Measurements from ENCODE around the gene TLE5.

The TLE5 gene

DNA sequence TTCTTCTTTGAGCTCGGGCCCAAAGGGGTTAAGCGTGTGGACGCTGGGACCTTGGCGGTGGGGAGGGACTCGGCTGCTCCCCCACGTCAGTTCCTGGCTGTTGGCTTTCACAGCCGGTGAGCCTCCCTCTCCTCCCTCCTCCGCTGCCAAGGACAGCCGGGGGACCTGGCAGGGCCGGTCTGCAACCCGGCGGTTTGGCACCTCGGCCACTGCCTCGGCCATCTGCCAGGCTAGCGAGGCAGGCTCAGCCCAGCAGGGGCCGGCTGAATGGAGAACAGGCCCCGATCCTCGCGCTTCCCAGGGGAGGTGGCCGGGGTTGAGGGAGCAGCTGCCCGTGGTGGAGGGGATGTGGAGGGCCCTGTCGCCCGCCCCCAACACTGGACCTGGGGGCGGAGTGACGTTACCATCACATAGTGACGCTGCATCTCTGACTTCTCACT lies 5.0 kb downstream of the TLE5 start:
- H3K4me3 ChIP-seq (IDR thresholded peaks at IDR 0.05; ENCODE audit: insufficient read depth, low read depth, low read length), result no peak overlapping the region
- no peak overlapping the region for H3K4me2 ChIP-seq
- no peaks in the 10 kb centered on the region for H4K20me1 ChIP-seq (ENCODE audit: insufficient read depth)
- TF ChIP-seq, protein P1, sequence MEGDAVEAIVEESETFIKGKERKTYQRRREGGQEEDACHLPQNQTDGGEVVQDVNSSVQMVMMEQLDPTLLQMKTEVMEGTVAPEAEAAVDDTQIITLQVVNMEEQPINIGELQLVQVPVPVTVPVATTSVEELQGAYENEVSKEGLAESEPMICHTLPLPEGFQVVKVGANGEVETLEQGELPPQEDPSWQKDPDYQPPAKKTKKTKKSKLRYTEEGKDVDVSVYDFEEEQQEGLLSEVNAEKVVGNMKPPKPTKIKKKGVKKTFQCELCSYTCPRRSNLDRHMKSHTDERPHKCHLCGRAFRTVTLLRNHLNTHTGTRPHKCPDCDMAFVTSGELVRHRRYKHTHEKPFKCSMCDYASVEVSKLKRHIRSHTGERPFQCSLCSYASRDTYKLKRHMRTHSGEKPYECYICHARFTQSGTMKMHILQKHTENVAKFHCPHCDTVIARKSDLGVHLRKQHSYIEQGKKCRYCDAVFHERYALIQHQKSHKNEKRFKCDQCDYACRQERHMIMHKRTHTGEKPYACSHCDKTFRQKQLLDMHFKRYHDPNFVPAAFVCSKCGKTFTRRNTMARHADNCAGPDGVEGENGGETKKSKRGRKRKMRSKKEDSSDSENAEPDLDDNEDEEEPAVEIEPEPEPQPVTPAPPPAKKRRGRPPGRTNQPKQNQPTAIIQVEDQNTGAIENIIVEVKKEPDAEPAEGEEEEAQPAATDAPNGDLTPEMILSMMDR (conservative IDR thresholded peaks at IDR 0.05; ENCODE audit: low read depth, low read length), result no peak
- no peaks in the 10 kb centered on the region for H3K27me3 ChIP-seq (ENCODE audit: insufficient read depth, low read depth)
- H3K27ac ChIP-seq, result no peak overlapping the region
- H2AFZ ChIP-seq (ENCODE audit: low read depth), result no peak overlapping the region
- H3K9ac ChIP-seq, result no peak overlapping the region
- no peaks in the 10 kb centered on the region for H3K4me1 ChIP-seq (ENCODE audit: low read depth, poor library complexity, severe bottlenecking)
- peaks cover 5% of the 10 kb centered on the region; the same call in 1 of the 2 replicates for H3K79me2 ChIP-seq (ENCODE audit: insufficient read depth, low read depth)
- H3K36me3 ChIP-seq (ENCODE audit: insufficient read depth), result no peaks in the 10 kb centered on the region

DNA sequence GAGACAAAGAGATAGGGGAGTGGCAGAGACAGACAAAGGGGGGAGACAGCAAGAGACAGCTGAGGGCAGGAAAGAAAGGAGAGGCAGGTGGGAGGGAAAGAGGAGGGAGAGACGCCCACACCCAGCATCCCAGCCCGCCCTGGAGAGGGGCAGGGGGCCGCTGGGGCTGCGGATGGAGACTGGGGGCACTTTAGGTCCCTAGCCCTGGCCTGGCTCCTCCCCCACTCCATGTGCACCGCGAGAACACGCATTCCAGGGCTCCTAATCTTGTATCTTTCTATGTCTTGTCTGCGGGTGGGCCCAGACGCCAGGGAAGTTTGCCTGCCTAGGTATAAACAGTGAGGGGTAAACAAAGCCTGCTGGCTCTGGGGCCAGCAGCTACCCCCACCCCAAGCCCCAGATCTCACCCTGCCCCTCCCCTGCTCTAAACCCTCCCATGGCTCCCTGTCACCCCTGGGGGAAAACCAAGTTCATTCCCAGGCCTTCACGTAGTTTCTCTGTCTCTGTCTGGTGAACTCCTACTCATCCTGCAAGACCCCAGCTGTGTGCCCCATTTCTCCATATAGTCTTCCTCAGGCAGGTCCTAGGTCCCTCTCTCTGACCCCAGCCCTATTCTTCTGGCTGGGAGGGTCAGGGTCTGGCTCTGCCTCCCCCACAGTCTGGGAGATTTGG lies 5.7 kb downstream of the TLE5 start:
- Histone ChIP-seq H3K9ac (no peak overlapping the region), H2AFZ (ENCODE audit: low read depth) (no peak overlapping the region), H3K27me3 (ENCODE audit: insufficient read depth, low read depth) (no peaks in the 10 kb centered on the region), H4K20me1 (ENCODE audit: insufficient read depth) (no peaks in the 10 kb centered on the region), H3K79me2 (ENCODE audit: insufficient read depth, low read depth) (peaks cover 5% of the 10 kb centered on the region; the same call in 1 of the 2 replicates), H3K4me2 (no peak overlapping the region), H3K36me3 (ENCODE audit: insufficient read depth) (no peaks in the 10 kb centered on the region), H3K4me3 (IDR thresholded peaks at IDR 0.05; ENCODE audit: insufficient read depth, low read depth, low read length) (no peak overlapping the region), H3K4me1 (ENCODE audit: low read depth, poor library complexity, severe bottlenecking) (no peaks in the 10 kb centered on the region), H3K27ac (no peak overlapping the region)
- TF ChIP-seq, protein P1 (conservative IDR thresholded peaks at IDR 0.05; ENCODE audit: low read depth, low read length), result no peak

DNA sequence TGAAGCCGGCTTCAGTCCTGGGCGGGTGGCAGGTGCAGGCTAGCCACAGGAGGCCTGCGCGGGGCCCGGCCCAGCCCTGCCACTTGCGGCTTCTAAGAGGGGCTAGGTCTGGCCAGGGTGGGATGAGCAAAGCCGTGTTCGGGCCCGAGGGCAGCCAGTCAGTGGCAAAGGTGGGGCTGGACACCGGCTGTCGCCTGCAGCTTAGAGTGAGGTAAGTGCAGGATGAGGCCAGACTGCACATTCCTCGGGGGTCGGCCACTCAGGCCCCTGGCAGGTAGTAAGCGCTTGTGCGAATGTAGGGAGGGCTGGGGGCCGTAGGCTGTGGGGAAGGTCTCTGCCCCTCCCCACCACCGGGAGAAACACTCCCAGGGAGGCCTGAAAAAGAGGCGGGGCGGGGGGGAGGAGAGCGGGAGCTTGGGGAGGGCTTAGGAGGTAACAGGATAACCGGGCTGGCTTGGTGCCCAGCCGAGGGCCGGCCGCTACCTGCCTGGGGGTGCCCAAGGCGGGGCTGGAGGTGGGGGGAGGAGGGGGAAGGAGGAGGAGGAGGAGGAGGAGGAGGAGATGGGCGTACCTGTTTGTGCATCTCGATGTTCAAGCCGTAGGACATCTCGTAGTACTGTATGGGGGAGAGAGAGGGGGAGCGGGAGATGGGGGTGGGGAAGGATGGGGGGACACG lies 6.4 kb downstream of the TLE5 start:
- Histone ChIP-seq H3K9ac (no peak overlapping the region), H3K79me2 (ENCODE audit: insufficient read depth, low read depth) (peaks cover 3% of the 10 kb centered on the region; the same call in 1 of the 2 replicates), H3K27ac (no peak overlapping the region), H4K20me1 (ENCODE audit: insufficient read depth) (no peaks in the 10 kb centered on the region), H3K36me3 (ENCODE audit: insufficient read depth) (no peaks in the 10 kb centered on the region), H3K27me3 (ENCODE audit: insufficient read depth, low read depth) (no peaks in the 10 kb centered on the region), H3K4me3 (IDR thresholded peaks at IDR 0.05; ENCODE audit: insufficient read depth, low read depth, low read length) (no peak overlapping the region), H2AFZ (ENCODE audit: low read depth) (no peak overlapping the region), H3K4me1 (ENCODE audit: low read depth, poor library complexity, severe bottlenecking) (no peaks in the 10 kb centered on the region), H3K4me2 (no peak overlapping the region)
- TF ChIP-seq, protein P1 (conservative IDR thresholded peaks at IDR 0.05; ENCODE audit: low read depth, low read length), result no peak

DNA sequence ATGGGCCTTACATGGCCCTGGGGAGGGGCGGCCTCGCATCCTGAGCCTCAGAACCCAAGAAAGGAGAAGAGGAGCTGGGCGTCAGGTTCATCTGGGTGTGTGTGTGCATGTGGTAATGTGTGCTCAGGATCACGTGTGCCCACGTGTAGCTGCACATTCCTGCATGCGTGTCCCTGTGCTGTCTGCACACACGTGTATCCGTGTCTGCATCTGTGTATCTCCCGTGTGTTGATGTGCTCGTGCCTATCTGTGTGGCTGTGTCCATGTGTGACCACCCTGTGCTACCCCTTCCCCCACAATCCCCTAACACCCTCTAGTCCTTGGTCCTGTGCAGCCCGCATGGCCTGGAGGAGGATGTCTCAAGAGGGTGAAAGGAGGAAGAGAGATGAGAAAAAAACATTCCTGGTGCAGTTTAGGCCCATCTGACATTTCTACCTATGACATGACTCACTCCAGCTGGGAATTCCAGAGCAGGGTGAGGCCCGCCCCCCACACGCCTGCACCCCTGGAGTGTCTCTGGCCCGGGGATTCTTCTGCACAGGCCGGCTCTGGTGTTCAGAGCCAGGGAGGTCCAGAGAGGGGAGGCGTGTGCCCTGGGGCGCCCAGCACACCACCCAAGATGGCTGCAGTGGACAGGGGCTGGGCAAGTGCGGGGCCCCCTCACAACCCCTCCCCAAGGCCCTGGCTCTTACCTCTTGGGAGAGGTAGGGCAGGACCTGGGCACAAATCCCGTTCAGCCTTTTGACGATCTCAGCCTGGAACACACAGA lies 7.1 kb downstream of the TLE5 start:
- H4K20me1 ChIP-seq (ENCODE audit: insufficient read depth), result no peaks in the 10 kb centered on the region
- no peak overlapping the region for H3K4me3 ChIP-seq (IDR thresholded peaks at IDR 0.05; ENCODE audit: insufficient read depth, low read depth, low read length)

More for the DNA sequence above, 7.1 kb downstream of the TLE5 start:
- Histone ChIP-seq H3K27me3 (ENCODE audit: insufficient read depth, low read depth) (0 out of 2 replicates have a peak, but pooled peaks cover under 1% of the 10 kb centered on the region), H3K4me2 (no peak overlapping the region), H2AFZ (ENCODE audit: low read depth) (no peak overlapping the region), H3K27ac (no peak overlapping the region), H3K9ac (no peak overlapping the region), H3K79me2 (ENCODE audit: insufficient read depth, low read depth) (no peaks in the 10 kb centered on the region; the same call in 1 of the 2 replicates), H3K4me1 (ENCODE audit: low read depth, poor library complexity, severe bottlenecking) (no peaks in the 10 kb centered on the region), H3K36me3 (ENCODE audit: insufficient read depth) (no peaks in the 10 kb centered on the region)
- TF ChIP-seq, protein P1 (conservative IDR thresholded peaks at IDR 0.05; ENCODE audit: low read depth, low read length), result no peak

Data from KMS-11 (cell line).